Neural cell (in vitro differentiated cells): Measurements from ENCODE around the gene MTMR12. TPM values are rescaled to one million over a fixed set of nuclear protein-coding genes. Genes with fewer than 3 reads are reported as not detected.

Experiments
- H2AFZ ChIP-seq: fragments of 200-600, 300-800 bp; sonication (generic), shearing (Covaris generic); 2 replicates; pipeline ENCODE4 v1.6.0; 2014; ENCODE audit warnings: low read depth, mild to moderate bottlenecking, antibody characterized with exemption, low read length, moderate library complexity
- H3F3A ChIP-seq: fragments of 200-600 bp; shearing (Covaris generic); 2 replicates; pipeline ENCODE4 v1.6.1; 2016; ENCODE audit warnings: mild to moderate bottlenecking, moderate library complexity, mixed read lengths, antibody characterized with exemption, low read length; ENCODE audit not compliant: insufficient read depth, poor library complexity, severe bottlenecking
- H3K27ac ChIP-seq: fragments of 200-600, 300-800 bp; sonication (generic), shearing (Covaris generic); 2 replicates; pipeline ENCODE4 v1.5.1; 2014; ENCODE audit warnings: mild to moderate bottlenecking, low read length, moderate library complexity
- H3K27me3 ChIP-seq: fragments of 300-800, 200-600 bp; sonication (generic), shearing (Covaris generic); 2 replicates; pipeline ENCODE4 v1.6.0; 2014; ENCODE audit warnings: mild to moderate bottlenecking, low read depth, low read length, moderate library complexity; ENCODE audit not compliant: insufficient read depth
- H3K36me3 ChIP-seq: fragments of 300-800, 200-600 bp; sonication (generic), shearing (Covaris generic); 2 replicates; pipeline ENCODE4 v1.5.1; 2014; ENCODE audit warnings: mild to moderate bottlenecking, antibody characterized with exemption, low read length, moderate library complexity; ENCODE audit not compliant: insufficient read depth
- H3K4me2 ChIP-seq: fragments of 300-800, 200-600 bp; sonication (generic), shearing (Covaris generic); 2 replicates; pipeline ENCODE4 v1.6.0; 2014; ENCODE audit warnings: mild to moderate bottlenecking, low read length
- H3K4me3 ChIP-seq: fragments of 300-800, 200-600 bp; sonication (generic), shearing (Covaris generic); 2 replicates; pipeline ENCODE4 v1.5.1; 2014; ENCODE audit warnings: mild to moderate bottlenecking, low read length, moderate library complexity
- H3K79me2 ChIP-seq: fragments of 200-600 bp; shearing (Covaris generic); replicated peaks from 2 replicates; pipeline ENCODE4 v1.6.0; 2014; ENCODE audit warnings: mild to moderate bottlenecking, low read length, moderate library complexity; ENCODE audit not compliant: insufficient read depth
- H3K9ac ChIP-seq: fragments of 300-800, 200-600 bp; sonication (generic), shearing (Covaris generic); 2 replicates; pipeline ENCODE4 v1.6.1; 2016; ENCODE audit warnings: mild to moderate bottlenecking, low read length, mixed read lengths
- H3K9me2 ChIP-seq: fragments of 200-600 bp; shearing (Covaris generic); 2 replicates; pipeline ENCODE4 v1.6.1; 2016; ENCODE audit warnings: mild to moderate bottlenecking, low read length, mixed read lengths; ENCODE audit not compliant: insufficient read depth
- H3K9me3 ChIP-seq: fragments of 200-600, 300-800 bp; sonication (generic), shearing (Covaris generic); 2 replicates; pipeline ENCODE4 v1.6.1; 2016; ENCODE audit warnings: mild to moderate bottlenecking, mixed run types, low read length, moderate library complexity, mixed read lengths
- H4K20me1 ChIP-seq: fragments of 200-600 bp; shearing (Covaris generic); 2 replicates; pipeline ENCODE4 v1.6.1; 2016; ENCODE audit warnings: mild to moderate bottlenecking, mixed run types; ENCODE audit not compliant: insufficient read depth
- EP300 ChIP-seq: fragments of 450-650 bp; conservative IDR thresholded peaks from 2 replicates; pipeline ENCODE4 v1.6.1; 2014; ENCODE audit warnings: antibody characterized with exemption, mild to moderate bottlenecking, moderate library complexity; ENCODE audit not compliant: poor library complexity, severe bottlenecking
- EZH2 ChIP-seq: fragments of 200-600, 300-800 bp; shearing (Covaris generic), sonication (generic); IDR thresholded peaks from 2 replicates; pipeline ENCODE4 v1.6.1; 2014; ENCODE audit warnings: antibody characterized with exemption, low read length, borderline replicate concordance, mild to moderate bottlenecking; ENCODE audit not compliant: insufficient read depth, poor library complexity, severe bottlenecking
- MXI1 ChIP-seq: fragments of 450-650 bp; conservative IDR thresholded peaks from 2 replicates; pipeline ENCODE4 v1.6.1; 2014; ENCODE audit warnings: antibody characterized with exemption, mild to moderate bottlenecking; ENCODE audit not compliant: poor library complexity, severe bottlenecking
- POLR2AphosphoS5 ChIP-seq: IDR thresholded peaks from 2 replicates; pipeline ENCODE4 v1.6.1; 2012
- RAD21 ChIP-seq: fragments of 450-650 bp; conservative IDR thresholded peaks from 2 replicates; pipeline ENCODE4 v1.6.1; 2014; ENCODE audit warnings: antibody characterized with exemption, mild to moderate bottlenecking, moderate library complexity
- SMC3 ChIP-seq: fragments of 450-650 bp; conservative IDR thresholded peaks from 2 replicates; pipeline ENCODE4 v1.6.1; 2014; ENCODE audit warnings: antibody characterized with exemption, mild to moderate bottlenecking, moderate library complexity; ENCODE audit not compliant: poor library complexity
- TAF1 ChIP-seq: IDR thresholded peaks from 2 replicates; pipeline ENCODE4 v1.6.1; 2012; ENCODE audit warnings: low read depth
- polyA plus RNA-seq: library from polyadenylated mRNA; depleted of rRNA; stranded (reverse); fragments of >200 nt; gene quantifications from 2 replicates; pipeline ENCODE4 v1.2.3, GENCODE V29; 2014
- TF ChIP-seq, protein P1 (sequence below): IDR thresholded peaks from 2 replicates; pipeline ENCODE4 v1.6.1; 2012; ENCODE audit warnings: borderline replicate concordance
- TF ChIP-seq, protein P2 (sequence below): fragments of 450-650 bp; IDR thresholded peaks from 2 replicates; pipeline ENCODE4 v1.5.1; 2014; ENCODE audit warnings: antibody characterized with exemption, mild to moderate bottlenecking, moderate library complexity; ENCODE audit not compliant: poor library complexity, severe bottlenecking

The MTMR12 gene
- polyA plus RNA-seq, 1 donor from 2014 or later: 13.5 TPM

DNA sequence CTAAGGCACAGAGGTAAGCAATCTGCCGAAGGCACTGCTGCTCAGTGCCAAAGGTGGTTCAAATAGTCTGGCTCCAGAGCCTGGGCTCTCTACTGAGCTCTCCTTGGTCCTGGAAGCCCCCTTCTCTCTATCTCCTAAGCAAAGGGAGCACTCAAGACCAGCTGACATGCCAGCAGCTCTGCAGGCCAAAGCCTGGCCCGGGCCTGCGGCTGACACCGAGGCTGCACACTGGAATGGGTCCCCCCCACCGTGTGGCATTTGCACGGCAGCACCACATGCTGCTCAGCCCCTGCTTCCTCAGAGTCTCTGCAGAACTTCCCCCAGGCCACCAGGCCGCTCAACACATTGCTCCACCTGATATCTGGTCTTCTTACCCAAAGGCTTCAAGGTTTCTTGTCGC is 80.8 kb downstream of the MTMR12 start:
- no peak overlapping the region for H3K4me3 ChIP-seq
- no peak overlapping the region for H3K27ac ChIP-seq
- no peaks in the 10 kb centered on the region for H3K79me2 ChIP-seq
- TF ChIP-seq EP300 (no peak), SMC3 (no peak), MXI1 (no peak), RAD21 (no peak), TAF1 (no peak), EZH2 (no peak), POLR2AphosphoS5 (no peak)
- TF ChIP-seq, protein P1, sequence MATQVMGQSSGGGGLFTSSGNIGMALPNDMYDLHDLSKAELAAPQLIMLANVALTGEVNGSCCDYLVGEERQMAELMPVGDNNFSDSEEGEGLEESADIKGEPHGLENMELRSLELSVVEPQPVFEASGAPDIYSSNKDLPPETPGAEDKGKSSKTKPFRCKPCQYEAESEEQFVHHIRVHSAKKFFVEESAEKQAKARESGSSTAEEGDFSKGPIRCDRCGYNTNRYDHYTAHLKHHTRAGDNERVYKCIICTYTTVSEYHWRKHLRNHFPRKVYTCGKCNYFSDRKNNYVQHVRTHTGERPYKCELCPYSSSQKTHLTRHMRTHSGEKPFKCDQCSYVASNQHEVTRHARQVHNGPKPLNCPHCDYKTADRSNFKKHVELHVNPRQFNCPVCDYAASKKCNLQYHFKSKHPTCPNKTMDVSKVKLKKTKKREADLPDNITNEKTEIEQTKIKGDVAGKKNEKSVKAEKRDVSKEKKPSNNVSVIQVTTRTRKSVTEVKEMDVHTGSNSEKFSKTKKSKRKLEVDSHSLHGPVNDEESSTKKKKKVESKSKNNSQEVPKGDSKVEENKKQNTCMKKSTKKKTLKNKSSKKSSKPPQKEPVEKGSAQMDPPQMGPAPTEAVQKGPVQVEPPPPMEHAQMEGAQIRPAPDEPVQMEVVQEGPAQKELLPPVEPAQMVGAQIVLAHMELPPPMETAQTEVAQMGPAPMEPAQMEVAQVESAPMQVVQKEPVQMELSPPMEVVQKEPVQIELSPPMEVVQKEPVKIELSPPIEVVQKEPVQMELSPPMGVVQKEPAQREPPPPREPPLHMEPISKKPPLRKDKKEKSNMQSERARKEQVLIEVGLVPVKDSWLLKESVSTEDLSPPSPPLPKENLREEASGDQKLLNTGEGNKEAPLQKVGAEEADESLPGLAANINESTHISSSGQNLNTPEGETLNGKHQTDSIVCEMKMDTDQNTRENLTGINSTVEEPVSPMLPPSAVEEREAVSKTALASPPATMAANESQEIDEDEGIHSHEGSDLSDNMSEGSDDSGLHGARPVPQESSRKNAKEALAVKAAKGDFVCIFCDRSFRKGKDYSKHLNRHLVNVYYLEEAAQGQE: no peak
- TF ChIP-seq, protein P2, sequence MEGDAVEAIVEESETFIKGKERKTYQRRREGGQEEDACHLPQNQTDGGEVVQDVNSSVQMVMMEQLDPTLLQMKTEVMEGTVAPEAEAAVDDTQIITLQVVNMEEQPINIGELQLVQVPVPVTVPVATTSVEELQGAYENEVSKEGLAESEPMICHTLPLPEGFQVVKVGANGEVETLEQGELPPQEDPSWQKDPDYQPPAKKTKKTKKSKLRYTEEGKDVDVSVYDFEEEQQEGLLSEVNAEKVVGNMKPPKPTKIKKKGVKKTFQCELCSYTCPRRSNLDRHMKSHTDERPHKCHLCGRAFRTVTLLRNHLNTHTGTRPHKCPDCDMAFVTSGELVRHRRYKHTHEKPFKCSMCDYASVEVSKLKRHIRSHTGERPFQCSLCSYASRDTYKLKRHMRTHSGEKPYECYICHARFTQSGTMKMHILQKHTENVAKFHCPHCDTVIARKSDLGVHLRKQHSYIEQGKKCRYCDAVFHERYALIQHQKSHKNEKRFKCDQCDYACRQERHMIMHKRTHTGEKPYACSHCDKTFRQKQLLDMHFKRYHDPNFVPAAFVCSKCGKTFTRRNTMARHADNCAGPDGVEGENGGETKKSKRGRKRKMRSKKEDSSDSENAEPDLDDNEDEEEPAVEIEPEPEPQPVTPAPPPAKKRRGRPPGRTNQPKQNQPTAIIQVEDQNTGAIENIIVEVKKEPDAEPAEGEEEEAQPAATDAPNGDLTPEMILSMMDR: no peak
- H3F3A ChIP-seq: no peaks in the 10 kb centered on the region
- peaks cover under 1% of the 10 kb centered on the region for H3K36me3 ChIP-seq
- H3K27me3 ChIP-seq: no peaks in the 10 kb centered on the region
- H4K20me1 ChIP-seq: no peaks in the 10 kb centered on the region
- H2AFZ ChIP-seq: no peak overlapping the region
- H3K9ac ChIP-seq: no peak overlapping the region
- H3K9me3 ChIP-seq: no peaks in the 10 kb centered on the region
- H3K4me2 ChIP-seq: no peak overlapping the region
- H3K9me2 ChIP-seq: no peaks in the 10 kb centered on the region

DNA sequence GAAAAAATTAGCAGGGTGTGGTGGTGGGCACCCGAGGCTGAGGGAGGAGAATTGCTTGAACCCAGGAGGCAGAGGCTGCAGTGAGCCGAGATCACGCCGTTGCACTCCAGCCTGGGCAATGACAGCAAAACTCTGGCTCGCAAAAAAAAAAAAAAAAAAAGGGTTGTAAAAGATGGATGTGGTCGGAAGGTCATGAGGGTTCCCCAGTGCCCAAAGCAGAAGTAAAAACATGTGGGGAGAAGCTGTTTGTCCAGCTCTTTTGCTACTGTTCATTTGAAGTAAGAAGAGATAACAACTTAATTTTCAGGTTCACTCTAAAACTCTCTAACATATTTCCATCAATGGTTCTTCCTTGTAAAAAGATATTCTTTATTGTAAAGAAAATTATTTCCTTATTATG is 81.5 kb downstream of the MTMR12 start:
- Histone ChIP-seq H3K4me2 (no peak overlapping the region), H3K27me3 (no peaks in the 10 kb centered on the region), H3F3A (no peaks in the 10 kb centered on the region), H3K9me2 (no peaks in the 10 kb centered on the region), H3K9ac (no peak overlapping the region), H3K36me3 (peaks cover 4% of the 10 kb centered on the region), H3K4me3 (no peak overlapping the region), H3K79me2 (no peaks in the 10 kb centered on the region), H3K9me3 (no peaks in the 10 kb centered on the region), H4K20me1 (no peaks in the 10 kb centered on the region), H2AFZ (no peak overlapping the region), H3K27ac (no peak overlapping the region)
- TF ChIP-seq RAD21 (no peak), MXI1 (no peak), TAF1 (no peak), EZH2 (no peak), POLR2AphosphoS5 (no peak), EP300 (no peak), SMC3 (no peak)
- TF ChIP-seq, protein P2: no peak
- TF ChIP-seq, protein P1: no peak
